ENCODE results near the gene NTSR1.

NTSR1 gene

DNA sequence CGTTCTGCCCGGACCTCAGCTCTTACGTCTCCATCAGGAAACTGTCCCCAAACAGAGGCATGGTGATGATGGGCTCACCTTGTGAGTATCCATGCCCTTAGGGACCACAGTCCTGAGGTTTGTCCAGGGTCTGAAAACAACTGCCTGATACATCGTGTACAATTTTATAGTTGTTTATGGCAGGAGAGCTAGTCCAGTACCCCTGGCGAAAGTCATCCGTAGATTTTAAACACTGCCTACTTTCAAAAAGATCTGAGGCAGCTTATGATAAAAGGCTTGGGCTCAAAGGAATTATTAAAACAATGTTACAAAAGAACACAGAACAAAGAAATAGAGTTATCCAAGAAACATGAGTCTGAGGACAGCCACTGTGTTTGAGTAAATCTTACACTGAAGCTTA is 14.0 kb downstream of the NTSR1 start:
- no peak for TF ChIP-seq EZH2phosphoT487 (IDR thresholded peaks at IDR 0.05; ENCODE audit: borderline replicate concordance, low read length)
- TF ChIP-seq, protein P1, sequence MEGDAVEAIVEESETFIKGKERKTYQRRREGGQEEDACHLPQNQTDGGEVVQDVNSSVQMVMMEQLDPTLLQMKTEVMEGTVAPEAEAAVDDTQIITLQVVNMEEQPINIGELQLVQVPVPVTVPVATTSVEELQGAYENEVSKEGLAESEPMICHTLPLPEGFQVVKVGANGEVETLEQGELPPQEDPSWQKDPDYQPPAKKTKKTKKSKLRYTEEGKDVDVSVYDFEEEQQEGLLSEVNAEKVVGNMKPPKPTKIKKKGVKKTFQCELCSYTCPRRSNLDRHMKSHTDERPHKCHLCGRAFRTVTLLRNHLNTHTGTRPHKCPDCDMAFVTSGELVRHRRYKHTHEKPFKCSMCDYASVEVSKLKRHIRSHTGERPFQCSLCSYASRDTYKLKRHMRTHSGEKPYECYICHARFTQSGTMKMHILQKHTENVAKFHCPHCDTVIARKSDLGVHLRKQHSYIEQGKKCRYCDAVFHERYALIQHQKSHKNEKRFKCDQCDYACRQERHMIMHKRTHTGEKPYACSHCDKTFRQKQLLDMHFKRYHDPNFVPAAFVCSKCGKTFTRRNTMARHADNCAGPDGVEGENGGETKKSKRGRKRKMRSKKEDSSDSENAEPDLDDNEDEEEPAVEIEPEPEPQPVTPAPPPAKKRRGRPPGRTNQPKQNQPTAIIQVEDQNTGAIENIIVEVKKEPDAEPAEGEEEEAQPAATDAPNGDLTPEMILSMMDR (IDR thresholded peaks at IDR 0.05; ENCODE audit: low read depth, low read length, poor library complexity, severe bottlenecking), result no peak
- Histone ChIP-seq H3K27ac (ENCODE audit: low read depth, low read length) (no peak overlapping the region), H4K20me1 (ENCODE audit: control insufficient read depth, insufficient read depth, low read depth, low read length) (no peaks in the 10 kb centered on the region), H3K27me3 (ENCODE audit: control insufficient read depth, low read length) (peaks cover 26% of the 10 kb centered on the region; the same call in 1 of the 2 replicates), H3K9me3 (ENCODE audit: control insufficient read depth, insufficient read depth, low read length) (no peaks in the 10 kb centered on the region), H3F3A (ENCODE audit: control insufficient read depth, insufficient read depth) (no peaks in the 10 kb centered on the region), H3K4me3 (ENCODE audit: low read length) (no peak overlapping the region), H3K9me2 (replicated peaks; ENCODE audit: control insufficient read depth, low read length) (no peaks in the 10 kb centered on the region), H3K4me2 (ENCODE audit: low read length) (no peak overlapping the region), H3K4me1 (ENCODE audit: control insufficient read depth, low read length) (no peaks in the 10 kb centered on the region), H3K79me2 (ENCODE audit: control insufficient read depth, low read length) (no peaks in the 10 kb centered on the region), H3K36me3 (ENCODE audit: control insufficient read depth, low read length) (no peaks in the 10 kb centered on the region)

DNA sequence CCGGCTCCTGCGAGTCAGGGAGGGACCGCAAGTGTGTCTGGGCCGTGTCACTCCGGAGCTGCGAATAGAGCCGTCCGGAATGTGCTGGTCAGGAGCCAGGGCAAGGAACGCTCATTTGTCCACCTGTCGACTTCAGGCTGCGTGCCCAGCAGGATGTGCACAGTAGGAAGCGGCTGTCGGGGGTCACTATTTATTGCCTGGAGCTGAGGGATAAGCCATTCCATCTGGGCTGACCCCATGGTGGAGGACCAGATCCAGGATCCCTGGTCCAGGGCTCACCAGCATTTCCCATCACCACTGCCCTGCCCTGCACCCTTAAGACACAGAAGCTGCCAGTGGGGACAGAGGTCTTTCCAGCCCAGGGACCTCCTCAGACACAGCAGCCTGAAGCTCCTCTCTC is 14.7 kb downstream of the NTSR1 start:
- Histone ChIP-seq H3K9me3 (ENCODE audit: control insufficient read depth, insufficient read depth, low read length) (no peaks in the 10 kb centered on the region), H3K36me3 (ENCODE audit: control insufficient read depth, low read length) (no peaks in the 10 kb centered on the region), H3K4me3 (ENCODE audit: low read length) (no peak overlapping the region), H3F3A (ENCODE audit: control insufficient read depth, insufficient read depth) (no peaks in the 10 kb centered on the region), H3K9me2 (replicated peaks; ENCODE audit: control insufficient read depth, low read length) (no peaks in the 10 kb centered on the region), H3K79me2 (ENCODE audit: control insufficient read depth, low read length) (no peaks in the 10 kb centered on the region), H3K4me1 (ENCODE audit: control insufficient read depth, low read length) (no peaks in the 10 kb centered on the region), H3K27me3 (ENCODE audit: control insufficient read depth, low read length) (peaks cover 26% of the 10 kb centered on the region; the same call in 1 of the 2 replicates), H3K4me2 (ENCODE audit: low read length) (no peak overlapping the region), H4K20me1 (ENCODE audit: control insufficient read depth, insufficient read depth, low read depth, low read length) (no peaks in the 10 kb centered on the region), H3K27ac (ENCODE audit: low read depth, low read length) (no peak overlapping the region)
- TF ChIP-seq, protein P1 (IDR thresholded peaks at IDR 0.05; ENCODE audit: low read depth, low read length, poor library complexity, severe bottlenecking), result no peak
- TF ChIP-seq EZH2phosphoT487 (IDR thresholded peaks at IDR 0.05; ENCODE audit: borderline replicate concordance, low read length), result no peak

DNA sequence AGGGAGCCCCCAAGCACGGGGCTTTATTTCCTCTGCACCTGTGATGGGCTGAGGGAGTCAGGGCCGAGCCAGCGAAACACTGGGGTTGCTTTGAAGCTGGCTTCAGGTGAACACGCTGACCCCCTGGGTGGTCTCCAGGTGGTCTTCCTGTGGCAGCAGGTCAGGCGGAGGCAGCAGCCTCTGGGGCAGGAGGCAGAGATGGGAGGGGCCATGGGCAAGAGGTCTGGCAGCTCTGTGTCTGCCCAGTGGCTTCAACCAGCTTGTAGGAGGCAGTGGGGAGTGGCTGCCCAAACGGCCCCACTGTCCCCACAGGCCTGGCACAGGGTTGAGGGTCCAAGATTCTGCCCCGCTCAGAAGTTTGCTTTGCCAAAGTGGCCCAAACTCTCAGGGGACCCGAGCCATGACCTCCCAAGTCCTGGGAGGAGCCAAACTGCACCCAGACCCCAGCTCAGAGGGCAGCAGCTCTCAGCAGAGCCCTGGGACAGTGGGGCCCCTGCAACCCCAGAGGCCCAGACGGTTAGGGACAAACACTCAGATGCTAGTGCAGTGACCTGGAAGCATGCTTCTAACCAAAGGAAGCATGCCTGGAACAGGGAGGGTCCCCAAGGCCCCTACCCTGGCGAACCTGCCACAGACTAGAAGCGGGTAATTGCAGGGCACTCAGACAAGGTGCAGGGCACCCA is 15.3 kb downstream of the NTSR1 start:
- Histone ChIP-seq H3K79me2 (ENCODE audit: control insufficient read depth, low read length) (no peaks in the 10 kb centered on the region), H3K27me3 (ENCODE audit: control insufficient read depth, low read length) (peaks cover 26% of the 10 kb centered on the region; the same call in 1 of the 2 replicates), H3K9me2 (replicated peaks; ENCODE audit: control insufficient read depth, low read length) (no peaks in the 10 kb centered on the region), H4K20me1 (ENCODE audit: control insufficient read depth, insufficient read depth, low read depth, low read length) (no peaks in the 10 kb centered on the region), H3K4me3 (ENCODE audit: low read length) (no peak overlapping the region), H3F3A (ENCODE audit: control insufficient read depth, insufficient read depth) (no peaks in the 10 kb centered on the region), H3K4me2 (ENCODE audit: low read length) (no peak overlapping the region), H3K4me1 (ENCODE audit: control insufficient read depth, low read length) (no peaks in the 10 kb centered on the region), H3K9me3 (ENCODE audit: control insufficient read depth, insufficient read depth, low read length) (no peaks in the 10 kb centered on the region), H3K36me3 (ENCODE audit: control insufficient read depth, low read length) (no peaks in the 10 kb centered on the region), H3K27ac (ENCODE audit: low read depth, low read length) (no peak overlapping the region)
- no peak for TF ChIP-seq EZH2phosphoT487 (IDR thresholded peaks at IDR 0.05; ENCODE audit: borderline replicate concordance, low read length)
- TF ChIP-seq, protein P1 (IDR thresholded peaks at IDR 0.05; ENCODE audit: low read depth, low read length, poor library complexity, severe bottlenecking), result no peak

Data from DOHH2 (cell line).